VCaP (cell line): ENCODE results near the gene RS1.
A peak's percentile ranks its signal among the peaks of the same experiment; 100 is the strongest.

Experiments used
- H3K27ac ChIP-seq: fragments of 450-650 bp; 2 replicates; pipeline ENCODE4 v1.5.1; 2017
- TF ChIP-seq, protein P1 (sequence below): fragments of 450-650 bp; conservative IDR thresholded peaks from 2 replicates; pipeline ENCODE4 v1.5.1; 2017; ENCODE audit warnings: mild to moderate bottlenecking, moderate library complexity

RS1 gene

DNA sequence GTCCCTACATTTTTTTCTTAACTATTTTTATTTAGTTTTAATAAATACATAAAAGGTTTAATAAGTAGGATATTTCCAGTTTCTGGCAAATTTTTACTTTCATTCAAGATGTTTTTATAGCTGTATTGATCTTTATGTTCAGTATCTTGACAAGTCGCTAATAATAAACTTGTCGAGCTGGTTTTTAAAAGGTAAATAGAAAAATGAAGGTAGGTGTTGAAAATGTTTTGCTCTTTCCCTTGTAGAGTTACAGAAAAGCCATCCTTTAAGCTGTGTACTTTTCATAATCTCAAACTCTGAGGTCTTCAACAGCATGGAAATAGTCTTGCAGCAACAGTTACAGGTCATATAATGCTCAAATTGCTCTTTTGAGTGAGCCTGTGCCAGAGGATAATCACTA is 52.6 kb downstream of the RS1 start:
- peak overlapping the region; percentile 85 for H3K27ac ChIP-seq
- TF ChIP-seq, protein P1, sequence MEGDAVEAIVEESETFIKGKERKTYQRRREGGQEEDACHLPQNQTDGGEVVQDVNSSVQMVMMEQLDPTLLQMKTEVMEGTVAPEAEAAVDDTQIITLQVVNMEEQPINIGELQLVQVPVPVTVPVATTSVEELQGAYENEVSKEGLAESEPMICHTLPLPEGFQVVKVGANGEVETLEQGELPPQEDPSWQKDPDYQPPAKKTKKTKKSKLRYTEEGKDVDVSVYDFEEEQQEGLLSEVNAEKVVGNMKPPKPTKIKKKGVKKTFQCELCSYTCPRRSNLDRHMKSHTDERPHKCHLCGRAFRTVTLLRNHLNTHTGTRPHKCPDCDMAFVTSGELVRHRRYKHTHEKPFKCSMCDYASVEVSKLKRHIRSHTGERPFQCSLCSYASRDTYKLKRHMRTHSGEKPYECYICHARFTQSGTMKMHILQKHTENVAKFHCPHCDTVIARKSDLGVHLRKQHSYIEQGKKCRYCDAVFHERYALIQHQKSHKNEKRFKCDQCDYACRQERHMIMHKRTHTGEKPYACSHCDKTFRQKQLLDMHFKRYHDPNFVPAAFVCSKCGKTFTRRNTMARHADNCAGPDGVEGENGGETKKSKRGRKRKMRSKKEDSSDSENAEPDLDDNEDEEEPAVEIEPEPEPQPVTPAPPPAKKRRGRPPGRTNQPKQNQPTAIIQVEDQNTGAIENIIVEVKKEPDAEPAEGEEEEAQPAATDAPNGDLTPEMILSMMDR, result no peak

DNA sequence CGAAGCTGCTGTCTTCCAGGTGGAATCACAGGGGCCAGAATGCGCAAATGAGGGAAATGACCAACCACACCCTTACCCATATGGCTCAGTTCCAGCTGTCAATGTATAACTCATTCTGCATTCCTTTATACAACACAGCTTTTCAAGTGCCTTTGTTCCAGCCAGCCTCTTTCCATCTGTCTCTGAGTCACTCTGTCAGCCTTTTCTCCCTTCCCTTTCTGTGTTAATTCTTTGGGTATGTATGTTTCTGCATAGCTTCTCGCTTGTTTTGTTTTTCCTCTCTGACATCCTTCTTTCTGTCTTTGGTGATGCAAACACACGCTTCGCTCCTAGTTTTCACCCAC is 54.5 kb downstream of the RS1 start:
- TF ChIP-seq, protein P1, result no peak
- 0 out of 2 replicates have a peak overlapping the region, but pooled peaks have one; percentile 85 for H3K27ac ChIP-seq

DNA sequence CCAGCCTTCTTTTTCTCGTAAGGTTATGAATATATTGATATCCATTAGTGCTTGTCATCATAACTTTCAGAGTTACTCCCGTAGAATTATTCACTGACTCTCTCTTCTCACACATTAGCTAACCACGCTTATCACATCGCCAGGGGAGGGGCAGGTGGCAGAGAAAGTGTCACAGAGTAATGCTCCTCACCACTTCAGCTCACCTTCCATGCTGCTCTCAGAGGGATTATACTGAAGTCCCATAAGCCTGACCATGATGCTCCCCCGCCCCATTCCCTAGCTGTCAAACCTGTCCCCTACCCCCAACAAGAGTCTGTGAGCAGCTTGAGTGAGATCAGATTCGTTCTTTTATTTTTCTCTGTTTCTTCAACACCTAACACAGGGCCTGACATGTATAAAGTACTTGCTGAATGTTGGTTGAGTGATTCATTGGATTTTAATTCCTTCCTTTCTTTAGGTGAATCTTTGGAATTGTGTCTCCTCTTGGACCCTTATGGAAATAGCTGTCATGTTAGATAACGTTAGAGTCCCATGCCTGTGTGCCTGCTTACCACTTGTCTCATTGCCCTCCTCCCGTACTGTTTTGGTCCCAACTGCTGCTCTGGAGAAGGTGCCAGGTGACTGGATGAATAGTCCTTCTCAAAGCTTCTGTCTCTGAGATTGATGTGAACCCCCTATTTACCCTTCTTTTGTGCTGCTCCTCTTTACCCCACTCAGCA is 55.1 kb downstream of the RS1 start:
- TF ChIP-seq, protein P1, result no peak
- H3K27ac ChIP-seq, result no peak overlapping the region

DNA sequence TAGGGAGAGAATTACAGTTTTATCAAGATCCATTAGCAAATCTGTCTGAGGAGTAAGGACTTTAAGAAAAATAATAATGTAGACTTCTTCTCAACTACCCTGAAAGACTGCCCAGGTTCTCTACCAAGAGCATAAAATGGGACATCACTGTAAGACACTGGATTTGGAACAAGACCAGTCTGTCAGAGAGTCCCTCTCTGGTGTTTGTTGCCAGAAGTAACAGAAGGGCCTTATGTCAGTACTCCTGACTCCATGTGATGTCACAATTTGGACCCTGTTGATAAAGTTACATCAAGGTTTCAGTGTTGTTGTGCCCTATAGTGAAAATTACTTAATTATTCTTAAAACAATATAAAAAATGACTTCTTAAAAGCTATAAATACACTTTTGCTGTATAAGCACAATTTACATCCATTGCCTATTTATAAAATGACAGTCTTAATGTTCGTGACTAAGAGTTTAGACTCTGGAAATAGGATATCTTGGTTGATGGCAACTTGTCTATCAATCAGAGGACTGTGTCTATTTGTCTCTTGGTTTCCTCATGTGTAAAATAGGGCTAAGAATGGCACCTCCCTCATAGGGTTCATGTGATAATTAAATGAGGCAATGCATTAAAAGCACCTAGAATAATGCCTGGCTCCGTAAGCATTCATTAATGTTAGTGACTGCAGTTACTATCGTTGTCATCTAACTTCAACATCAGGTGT is 57.8 kb downstream of the RS1 start:
- TF ChIP-seq, protein P1, result no peak
- H3K27ac ChIP-seq, result no peak overlapping the region

DNA sequence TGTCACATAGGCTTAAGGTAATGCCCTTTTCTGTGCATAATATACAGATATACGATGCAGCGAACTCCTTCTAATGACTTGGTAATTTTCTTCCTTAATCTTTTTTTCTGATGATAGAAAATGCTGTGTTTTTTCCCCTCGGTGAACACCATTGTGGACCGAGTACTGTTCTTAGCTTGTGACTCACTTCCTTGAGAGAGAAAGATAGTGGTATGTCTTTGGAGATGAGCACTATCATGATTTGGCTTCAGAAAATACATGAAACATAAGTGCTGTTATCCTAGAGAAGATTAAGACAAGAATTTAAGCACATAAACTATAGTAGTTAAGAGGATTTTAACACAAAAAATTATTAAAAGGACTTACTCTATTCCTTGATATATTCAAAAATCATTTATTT is 63.9 kb downstream of the RS1 start:
- no peak overlapping the region for H3K27ac ChIP-seq
- TF ChIP-seq, protein P1, result no peak

DNA sequence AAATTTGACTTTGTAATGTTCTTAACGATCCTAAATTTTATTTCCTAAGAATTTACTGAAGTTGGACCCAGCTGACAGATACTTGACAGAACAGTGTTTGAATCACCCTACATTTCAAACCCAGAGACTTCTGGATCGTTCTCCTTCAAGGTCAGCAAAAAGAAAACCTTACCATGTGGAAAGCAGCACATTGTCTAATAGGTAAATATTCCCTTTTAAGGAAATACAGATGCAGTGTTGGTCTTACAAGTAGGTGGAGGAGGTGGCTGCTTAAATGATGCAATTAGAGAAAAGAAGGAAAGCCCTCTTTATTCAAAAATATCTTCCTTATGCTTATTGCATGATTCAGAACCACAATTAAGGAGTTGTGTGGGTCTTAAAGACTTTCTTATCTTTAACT is 73.5 kb downstream of the RS1 start:
- TF ChIP-seq, protein P1, result no peak
- H3K27ac ChIP-seq, result no peak overlapping the region

DNA sequence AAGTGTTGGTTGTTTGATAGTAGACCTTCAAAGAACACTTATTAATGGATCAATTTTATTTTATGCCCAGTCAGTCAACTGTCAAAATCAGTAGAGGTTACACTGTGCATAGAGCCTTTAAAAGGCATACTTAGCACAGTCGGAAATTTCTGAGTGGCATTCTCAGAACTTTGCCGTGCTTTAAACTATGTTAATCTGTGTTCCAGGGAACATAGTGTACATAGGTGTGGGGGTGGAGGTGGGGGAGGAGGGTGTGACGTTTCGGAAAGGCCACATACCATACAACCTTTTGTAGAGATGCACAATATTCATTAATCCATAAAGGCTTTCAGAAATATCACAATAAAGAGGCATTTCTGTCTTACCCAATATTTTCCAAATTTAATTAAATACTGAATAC is 75.8 kb downstream of the RS1 start:
- TF ChIP-seq, protein P1, result no peak
- H3K27ac ChIP-seq, result no peak overlapping the region
